DLD1 (cell line): ENCODE data around the gene CCDC33.

Experiments
- in situ Hi-C: cut with HindIII; loops from 2 replicates; pipeline ENCODE4 v1.10.0; 2017; ENCODE audit warnings: low sequenced_read_pairs

The CCDC33 gene

DNA sequence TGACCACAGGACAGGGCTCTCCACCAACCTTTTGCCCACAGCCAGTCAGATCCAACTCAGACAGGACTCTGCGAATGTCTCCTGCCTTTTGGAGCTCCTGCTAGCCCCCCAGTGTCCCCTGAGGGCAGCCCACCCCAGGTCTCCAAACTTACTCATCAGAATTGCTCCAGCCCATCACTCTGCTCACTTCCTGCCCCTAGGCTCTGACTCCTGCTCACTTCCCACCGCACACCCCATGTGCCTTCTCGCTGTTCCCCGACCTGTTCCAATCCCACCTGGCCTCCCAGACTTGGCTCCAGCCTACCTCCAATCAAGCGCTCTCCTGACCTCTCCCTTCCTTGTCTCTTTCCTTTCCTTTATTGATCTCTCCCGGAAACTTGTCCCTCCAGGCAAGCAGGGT is 27.6 kb upstream of the CCDC33 start:
- in situ Hi-C loops: no loop called here

DNA sequence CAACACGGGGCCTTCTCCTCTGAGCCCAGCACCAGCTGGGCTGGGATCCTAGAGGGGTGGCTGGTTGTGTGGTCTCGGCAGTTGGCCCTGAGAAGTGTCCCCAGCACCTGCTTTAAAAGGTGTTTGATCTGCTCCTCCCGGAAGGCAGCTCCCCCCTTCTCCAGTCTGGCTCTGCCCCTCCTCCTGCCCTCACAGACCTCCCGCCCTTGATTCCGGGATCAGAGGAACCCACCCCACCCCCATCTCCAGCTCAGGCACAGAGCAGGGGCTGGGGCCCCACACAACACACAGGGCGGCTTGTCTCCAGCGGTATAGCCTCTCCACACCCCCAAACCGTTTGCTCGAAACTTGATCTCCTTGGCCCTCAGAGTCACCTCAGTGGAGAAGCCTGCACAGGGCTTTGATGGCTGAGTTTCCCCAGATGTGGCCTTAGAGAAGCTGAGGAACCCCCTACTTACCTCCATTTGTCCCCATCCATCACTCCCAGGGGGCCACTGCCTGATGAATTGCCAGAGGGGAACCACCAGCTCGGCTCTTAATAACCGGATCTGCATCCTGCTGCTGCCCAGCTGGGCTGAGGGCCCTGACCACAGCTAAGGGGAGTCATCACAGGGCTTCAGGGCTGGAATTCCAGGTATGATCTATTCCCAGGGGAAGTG is 27.1 kb upstream of the CCDC33 start:
- in situ Hi-C loops: no loop called here

DNA sequence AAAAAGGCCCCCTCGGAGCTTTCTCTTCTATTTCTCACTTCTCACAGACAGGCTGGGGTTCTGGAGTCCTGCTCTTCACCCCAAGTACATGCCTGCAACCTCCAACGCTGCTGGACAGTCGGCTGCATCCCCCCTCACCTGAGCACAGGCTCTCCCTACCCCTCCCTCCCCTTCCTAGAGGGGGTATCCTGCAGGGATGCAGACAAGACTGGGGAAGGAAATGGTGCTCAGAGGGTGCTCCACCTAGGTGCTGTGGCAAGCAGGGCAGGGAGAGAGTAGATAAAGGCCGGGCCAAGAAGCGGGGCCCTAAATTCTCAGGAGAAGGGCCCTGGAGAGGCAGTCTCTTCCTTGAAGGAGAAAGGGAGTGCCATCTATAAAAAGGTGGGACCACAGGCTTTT is 26.6 kb upstream of the CCDC33 start:
- in situ Hi-C loops: no loop called here

DNA sequence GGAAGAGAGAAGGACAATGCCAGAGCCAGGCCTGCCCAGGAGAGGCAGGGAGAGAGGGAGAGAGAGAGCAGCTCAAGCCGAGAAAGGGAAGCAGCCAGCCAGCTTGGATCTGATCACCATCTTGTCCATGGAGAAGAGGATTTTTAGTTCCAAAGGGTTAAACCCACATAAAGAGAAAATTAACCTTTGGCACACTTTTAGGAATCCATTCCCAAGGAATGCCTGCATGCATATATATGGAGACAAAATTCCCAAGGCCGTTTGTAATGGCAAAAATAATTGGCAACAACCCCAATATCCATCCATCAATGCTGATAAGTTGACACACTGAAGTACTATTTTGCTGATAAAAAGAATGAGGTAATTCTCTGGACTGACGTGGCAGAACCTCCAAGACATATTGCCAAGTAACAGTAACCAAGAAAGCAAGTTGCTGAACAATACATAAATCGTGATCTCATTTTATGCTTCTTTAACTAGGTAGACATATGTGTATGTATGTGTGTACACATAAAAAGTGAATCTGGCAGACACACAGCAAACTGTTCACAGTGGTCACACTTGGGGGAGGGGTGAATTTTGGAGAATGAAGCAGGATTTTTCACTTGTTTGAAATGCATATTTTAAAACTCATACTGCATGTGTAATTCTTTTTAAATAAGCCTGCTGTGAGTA is 26.0 kb upstream of the CCDC33 start:
- in situ Hi-C loops: no loop called here

DNA sequence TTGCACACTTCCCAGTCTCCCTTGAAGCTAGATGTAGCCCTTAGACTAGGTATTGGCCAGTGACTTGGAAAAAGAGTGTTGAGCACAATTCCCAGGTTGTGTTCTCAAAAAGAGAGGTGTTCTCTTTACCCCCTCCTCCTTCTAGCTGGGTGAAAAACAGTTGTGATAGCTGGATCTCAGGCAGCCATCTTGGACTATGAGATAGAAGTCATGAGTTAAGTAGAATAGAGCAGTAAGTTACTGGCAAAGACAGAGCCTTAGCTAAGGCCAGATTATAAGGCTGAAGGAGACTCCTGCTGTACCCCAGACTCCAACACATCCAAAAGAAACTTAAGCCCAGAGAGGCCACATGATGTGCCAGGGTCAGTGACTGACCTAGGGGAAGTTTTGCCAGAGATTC is 25.4 kb upstream of the CCDC33 start:
- in situ Hi-C loops: no loop called here

DNA sequence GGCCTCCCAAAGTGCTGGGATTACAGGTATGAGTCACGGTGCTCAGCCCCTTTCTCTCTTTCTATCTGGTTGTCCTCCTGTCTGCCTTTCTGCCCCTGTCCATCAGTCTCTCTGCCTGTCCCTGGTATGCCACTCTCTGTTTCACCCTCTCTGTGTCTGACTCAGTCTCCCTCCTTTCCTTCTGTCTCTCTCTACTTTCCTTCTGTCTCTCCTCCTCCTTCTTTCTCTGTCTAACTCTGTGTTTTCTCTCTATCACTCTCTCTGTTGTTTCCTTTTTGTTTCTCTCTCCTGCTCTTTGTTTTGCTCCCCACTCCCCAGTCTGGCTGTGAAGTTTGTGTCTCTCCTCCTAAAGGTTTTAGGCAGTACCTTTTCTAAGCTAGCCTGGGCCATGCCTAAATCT is 24.5 kb upstream of the CCDC33 start:
- in situ Hi-C loops: no loop called here

DNA sequence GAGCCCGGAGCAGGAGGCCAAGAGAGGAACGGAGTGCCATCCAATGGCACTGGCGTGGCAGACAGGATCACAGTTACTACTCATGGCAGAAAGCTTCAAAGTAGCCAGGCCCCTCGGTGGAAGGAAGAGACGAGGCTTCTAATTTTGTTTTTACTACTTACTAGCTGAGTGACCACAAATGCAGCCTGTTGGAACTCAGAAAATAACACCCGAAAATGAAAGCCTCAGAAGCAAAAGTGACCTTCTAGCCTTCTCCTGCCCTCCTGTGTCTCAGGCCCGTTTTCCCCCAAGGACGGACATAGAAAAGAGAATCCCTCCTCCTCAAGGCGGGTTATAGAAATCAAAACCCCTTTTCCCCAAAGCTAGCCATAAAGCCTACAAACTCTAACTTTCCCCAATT is 23.6 kb upstream of the CCDC33 start:
- in situ Hi-C loops: no loop called here

DNA sequence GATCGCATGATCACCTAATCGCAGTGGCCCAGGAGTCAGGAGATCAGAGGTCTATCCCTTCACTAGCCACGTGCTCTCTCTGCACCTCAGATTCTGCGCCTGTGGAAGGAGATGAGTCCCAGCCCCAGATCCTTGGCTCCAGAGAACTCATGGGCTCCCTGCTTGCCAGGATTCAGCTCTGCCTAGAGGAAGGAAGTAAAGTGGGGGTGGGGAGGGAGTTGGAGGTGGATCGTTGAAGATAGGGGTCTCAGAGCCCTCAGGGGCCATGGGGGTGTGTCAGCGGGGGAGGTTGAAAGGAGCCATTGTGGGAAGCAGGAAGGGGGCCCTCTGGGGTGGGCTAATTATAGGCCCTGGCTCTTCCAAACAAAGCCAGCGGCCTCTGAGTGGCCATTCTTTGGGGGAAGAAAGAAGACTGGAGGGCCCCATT is 22.3 kb upstream of the CCDC33 start:
- in situ Hi-C loops: no loop called here

DNA sequence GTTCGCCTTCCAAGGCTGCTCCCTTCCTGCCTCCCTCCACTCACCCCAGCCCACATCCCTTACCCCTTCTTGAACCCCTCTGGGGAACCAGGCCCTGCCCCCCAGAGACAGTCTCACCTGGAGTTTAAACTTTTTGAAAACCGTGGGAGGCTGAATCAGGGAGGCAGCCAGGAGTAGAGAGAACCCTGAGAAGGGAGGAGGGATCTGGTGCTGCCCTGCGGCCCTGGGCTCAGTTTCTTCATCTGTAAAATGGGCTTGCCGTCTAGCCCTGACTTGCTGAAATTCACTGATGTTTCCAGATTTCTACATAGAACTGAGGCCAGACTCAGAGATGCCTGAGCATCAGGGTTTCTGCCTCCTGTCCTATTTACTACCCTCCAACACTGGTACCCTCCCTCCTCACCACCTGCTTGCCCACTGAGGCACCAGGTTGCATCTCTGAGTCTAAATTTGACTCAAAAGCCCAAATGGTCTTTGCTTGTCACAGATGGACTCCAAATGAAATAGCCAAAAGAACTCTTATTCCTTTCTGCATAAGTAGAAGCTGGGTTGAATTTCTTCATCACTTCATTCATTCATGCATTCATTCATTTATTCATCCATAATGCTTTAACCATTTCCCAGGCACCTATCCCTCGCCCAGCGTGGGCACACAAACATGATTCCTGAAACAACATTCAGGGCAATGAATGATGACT is 21.7 kb upstream of the CCDC33 start:
- in situ Hi-C loops: no loop called here

DNA sequence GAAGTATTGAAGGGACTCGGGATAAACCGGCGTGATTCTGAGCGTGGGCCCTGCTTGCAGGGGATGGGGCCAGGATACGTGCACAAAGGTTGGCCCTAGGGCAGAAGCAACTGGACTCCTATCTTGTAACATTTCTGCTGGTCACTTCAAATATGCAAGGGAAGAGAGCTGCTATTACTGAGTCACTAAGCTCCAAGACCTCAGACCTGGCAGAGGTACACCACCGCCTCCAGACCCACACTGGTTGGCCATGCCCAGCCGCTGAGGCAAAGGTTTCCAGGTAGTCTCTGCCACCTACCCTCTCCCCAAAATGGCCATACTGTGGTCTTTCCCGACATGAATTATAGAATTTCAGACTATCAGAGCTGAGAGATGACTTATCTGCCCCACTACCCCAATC is 20.2 kb upstream of the CCDC33 start:
- in situ Hi-C loops: no loop called here

DNA sequence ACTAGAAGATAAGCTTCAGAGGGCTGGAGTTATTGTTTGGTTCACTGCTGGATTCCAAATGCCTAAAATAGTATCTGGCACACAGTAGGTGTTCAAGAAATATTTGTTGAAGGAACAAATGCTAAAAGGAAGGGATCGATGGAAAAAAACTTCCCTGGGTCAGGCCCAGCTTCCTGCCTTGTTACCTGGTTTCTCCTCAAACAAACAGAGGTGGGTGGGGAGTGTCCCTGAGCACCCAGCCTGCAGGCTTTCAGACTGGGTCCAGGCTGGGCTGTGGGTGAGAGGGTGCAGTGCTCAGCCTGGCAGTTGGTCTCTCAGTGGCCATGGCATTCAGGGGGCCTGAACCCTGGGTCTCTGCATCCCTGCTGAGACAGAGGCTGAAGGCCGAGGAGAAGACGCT is 19.2 kb upstream of the CCDC33 start:
- in situ Hi-C loops: no loop called here

DNA sequence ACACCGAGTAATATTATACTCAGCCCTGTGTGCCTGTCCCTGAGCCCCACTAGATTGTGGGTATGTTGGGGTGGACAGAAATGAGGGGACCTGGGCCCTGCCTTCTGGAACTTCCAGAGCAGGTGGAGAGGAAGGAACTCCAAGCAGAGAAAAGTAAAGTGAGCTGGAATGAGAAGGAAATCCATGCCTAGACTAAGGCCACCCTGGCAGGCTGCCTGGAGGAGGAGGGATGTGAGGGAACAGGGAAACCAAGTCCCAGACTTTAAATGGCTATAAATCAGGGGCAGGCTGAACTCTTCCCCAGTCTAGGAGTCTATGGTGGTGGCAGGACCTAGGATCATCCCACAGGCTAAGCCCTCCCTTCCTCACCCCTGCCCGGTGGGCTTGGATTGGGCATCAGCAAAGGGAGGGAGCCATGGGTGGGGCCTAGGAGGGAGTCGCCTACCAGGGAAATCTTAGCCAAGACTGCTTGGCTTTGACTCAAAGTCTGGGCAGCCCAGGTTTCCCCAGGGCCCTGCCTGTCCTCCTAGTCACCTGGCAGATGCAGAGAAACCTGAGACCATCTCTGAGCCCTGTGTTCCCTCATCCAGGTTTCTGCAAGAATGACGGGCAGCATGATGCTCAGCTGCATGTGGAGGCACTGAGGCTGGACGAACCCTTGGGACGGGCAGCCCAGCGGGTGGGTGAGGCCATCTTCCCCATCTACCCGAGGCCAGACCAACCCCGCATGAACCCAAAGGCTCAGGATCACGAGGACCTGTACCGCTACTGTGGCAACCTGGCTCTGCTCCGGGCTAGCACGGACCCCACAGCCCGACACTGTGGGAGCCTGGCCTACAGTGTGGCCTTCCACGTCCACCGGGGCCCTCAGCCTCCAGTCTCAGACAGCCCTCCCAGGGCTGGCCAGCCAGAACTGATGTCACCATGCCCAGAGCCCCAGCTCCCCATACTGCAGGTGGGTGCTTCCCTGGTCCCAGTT is 17.9 kb upstream of the CCDC33 start:
- in situ Hi-C loops: no loop called here

DNA sequence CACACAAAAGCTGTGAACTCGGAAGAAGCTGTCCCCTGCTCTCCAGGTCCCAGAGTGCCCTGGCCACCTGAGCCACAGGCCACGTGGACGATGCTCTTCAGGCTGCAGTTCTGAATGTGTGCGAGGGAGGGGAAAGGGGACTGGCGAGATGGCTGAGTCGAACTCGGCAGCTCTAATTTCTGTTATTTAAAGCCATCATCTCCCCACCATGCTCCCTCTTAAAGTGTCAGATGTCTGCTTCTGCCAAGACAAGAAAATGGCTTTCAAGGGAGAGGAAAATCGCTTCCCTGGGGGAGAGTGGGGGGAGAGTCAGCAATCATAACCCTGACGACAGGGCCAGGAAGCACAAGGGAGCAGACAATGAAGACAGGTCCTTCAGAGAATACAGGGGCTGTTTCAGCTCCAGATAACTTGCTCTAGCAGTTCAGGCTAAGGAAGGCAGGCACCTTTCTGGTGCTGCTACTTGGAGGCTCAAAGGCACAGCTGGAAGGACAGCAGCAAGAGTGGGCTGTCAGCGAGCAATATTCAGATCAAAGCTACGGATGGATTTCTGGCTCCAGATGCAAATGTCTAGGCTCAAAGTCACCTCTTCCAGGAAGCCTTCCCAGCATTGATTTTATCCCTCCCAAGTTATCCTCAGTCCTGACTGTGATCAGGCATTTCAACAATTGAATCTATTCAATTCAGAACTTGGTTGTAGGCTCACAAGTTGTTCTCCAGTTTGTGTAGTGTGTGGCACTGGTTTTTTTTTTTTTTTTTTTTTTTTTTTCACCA is 15.5 kb upstream of the CCDC33 start:
- in situ Hi-C loops: no loop called here

DNA sequence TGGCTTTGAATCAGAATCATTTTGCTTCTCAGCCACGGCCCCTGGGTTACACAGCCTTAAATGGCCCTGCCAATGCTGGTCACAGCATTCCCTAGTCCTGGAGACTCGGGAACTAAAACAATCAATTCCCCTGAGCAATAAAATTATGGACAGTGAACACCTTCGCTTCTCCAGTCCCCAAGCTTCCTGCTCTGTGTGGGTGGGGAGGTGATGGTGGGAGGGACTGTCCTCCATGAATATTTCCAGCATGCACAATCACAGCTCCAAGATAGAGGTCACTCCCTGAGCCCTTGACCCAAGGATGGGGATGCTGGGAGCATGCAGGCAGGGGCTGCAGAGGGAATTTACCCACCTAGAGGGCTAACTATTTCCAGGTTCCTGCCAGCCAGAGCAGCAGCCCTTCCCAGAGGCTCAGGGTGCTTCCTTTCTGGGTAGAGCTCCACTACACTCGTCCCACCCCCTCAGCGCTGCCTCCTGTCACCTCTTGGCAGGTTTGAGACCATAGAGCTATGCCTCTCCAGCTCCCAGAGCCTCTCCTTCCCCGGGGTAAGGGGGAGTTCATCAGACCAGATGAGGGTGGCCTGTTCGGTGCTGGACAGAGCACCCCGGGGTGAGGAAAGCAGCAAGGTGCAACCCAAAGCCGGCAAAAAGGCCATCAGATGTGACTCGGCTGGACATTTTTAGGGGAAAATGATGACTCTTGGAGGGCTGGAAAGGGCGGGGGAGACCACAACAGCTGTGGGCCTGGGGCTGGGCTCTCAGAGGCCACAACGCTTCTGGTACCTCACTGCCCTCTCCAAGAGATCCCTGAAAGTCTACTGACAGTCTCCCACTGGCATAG is 14.5 kb upstream of the CCDC33 start:
- in situ Hi-C loops: no loop called here

DNA sequence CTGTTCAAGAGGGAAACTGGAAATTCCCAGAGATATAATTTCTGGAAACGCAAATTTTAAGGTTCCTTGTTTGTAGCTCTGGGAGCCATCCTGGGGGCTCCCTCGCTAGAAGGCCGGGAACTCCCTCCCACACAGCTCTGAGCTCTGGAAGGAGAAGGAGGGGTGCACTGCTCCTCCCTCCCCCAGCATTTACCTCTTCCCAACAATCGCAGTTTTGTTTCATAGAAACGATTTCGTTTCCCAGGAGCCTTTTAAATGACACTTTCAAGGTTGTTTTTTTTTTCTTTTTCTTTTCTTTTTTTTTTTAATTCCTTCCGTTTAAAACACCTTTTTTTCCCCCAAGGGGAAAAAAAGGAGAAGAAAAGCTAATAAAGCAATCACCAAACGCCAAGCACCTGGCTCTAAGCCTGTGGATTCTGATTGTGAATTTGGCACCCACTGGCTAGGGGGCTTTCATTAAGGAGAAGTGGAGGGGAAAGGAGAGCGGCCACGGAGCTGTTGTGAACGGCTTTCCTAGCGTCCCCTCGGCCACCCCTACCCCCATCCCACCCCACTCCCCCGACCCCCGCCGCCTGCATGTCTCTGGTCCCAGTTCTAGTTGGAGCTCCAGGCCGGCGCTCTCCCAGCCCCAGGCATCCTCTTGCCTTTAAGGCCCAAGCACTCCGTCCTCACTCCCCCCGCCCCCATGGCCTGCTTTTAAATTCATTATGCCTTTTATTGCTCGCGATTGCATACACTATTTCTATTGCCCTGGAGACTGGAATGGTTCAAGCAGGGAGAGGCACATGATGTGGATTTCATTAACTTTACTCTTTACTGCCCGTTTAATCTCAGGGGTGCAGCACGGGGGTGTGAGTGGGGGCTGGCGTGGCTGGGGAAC is 13.6 kb upstream of the CCDC33 start:
- in situ Hi-C loops: no loop called here

DNA sequence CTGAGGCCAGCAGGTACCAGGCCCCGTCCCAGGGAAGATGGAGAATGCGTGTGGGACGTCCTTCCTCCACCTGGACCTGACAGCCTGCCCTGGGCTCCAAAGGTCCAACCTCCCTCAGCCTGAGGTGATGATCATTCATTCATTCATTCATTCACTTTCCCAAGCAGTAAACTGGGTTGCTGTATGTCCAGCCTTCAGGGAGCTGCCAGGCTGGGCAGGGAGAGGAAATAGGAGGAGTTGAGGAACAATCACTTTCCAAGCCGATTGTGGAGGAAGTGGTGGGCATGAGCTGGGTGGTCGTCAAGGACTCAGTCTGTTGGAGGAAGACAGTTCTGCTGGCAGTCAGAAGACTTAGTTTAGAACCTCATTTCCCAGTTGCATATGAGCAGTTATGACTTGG is 10.2 kb upstream of the CCDC33 start:
- in situ Hi-C loops: no loop called here

DNA sequence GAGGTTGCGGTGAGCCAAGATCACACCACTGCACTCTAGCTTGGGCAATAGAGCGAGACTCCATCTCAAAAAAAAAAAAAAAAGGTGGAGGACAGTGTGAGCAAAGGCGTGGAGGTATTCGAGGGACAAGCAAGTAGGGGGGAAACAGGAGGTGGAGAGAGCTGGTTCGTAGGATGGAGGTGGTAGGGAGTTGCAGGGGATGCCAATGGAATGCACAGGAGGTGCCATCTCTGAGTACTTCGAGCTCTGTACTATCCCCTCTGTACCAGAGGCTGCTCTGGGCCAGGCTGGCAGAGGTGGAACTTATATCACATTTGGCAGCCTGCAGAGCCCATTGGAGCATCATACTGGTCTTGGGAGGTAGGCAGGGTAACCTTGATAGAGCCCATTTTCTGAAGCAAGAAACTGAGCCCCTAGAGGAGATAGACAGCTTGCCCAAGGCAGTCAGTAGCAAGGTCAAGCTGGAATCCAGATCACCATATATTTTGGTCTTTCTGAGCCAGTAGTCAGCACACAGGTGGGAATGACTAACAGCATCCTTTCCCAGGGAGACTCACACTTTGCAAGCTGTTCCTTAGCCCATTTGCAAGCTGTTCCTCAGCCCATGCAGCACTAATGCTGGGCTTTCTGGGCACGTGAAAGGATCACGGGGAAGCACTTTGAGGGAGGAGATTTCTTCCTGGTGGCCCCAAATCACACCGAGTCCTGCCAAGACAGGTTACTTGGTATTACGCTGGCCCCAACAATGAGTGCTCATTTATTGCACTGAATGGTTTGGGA is 9.2 kb upstream of the CCDC33 start:
- in situ Hi-C loops: no loop called here
